ENCODE measurements around the gene TNFRSF12A. TPM values are rescaled to one million over a fixed set of nuclear protein-coding genes. Genes with fewer than 3 reads are reported as not detected.

The TNFRSF12A gene
- total RNA-seq, 1 experiment from 2014 or later: 156 TPM

- POLR2A ChIA-PET: no interaction called here
- CTCF ChIA-PET: no interaction called here
- Histone ChIP-seq H3K4me1 (ENCODE audit: control insufficient read depth, insufficient read depth, low read length) (peaks cover 48% of the 10 kb centered on the region), H3K36me3 (ENCODE audit: control insufficient read depth, insufficient read depth, low read length) (no peaks in the 10 kb centered on the region), H3K4me3 (ENCODE audit: low read depth in 2 of 2, low read length in 2 of 2) (peak overlapping the region; percentile 69 to 70; a peak in 2 of 4 replicates), H3K27me3 (ENCODE audit: control insufficient read depth, insufficient read depth, low read length) (no peaks in the 10 kb centered on the region), H3K9me3 (ENCODE audit: control insufficient read depth, insufficient read depth, low read depth, low read length) (no peaks in the 10 kb centered on the region), H3K27ac (ENCODE audit: low read length) (peak overlapping the region; percentile 85)
- in situ Hi-C loops (cut with HindIII; ENCODE audit: low pct_unique_long_range_greater_than_20kb, low sequenced_read_pairs): no loop called here
- BruUV-seq (replicated peaks): no TSS peak
- ATAC-seq (no peak), DNase-seq (ENCODE audit: low read depth, low spot score) (no peak)
- intact Hi-C loops (cut with micrococcal nuclease; ENCODE audit: unreplicated experiment): no loop called here
- TF ChIP-seq POLR2AphosphoS5 (IDR thresholded peaks at IDR 0.05; ENCODE audit: low read depth, low read length) (peak; percentile 24), REST (IDR thresholded peaks at IDR 0.05; ENCODE audit: insufficient read depth in 1 of 2, low read depth in 2 of 2, low read length in 1 of 2) (no peak)
These were observed 48.8 kb upstream of the TNFRSF12A start for GRCh38 chr16:2971134-2971984.

- Histone ChIP-seq H3K27ac (ENCODE audit: low read length) (peak overlapping the region; percentile 71), H3K36me3 (ENCODE audit: control insufficient read depth, insufficient read depth, low read length) (no peaks in the 10 kb centered on the region), H3K27me3 (ENCODE audit: control insufficient read depth, insufficient read depth, low read length) (no peaks in the 10 kb centered on the region), H3K9me3 (ENCODE audit: control insufficient read depth, insufficient read depth, low read depth, low read length) (no peaks in the 10 kb centered on the region), H3K4me3 (ENCODE audit: low read depth in 2 of 2, low read length in 2 of 2) (no peak overlapping the region), H3K4me1 (ENCODE audit: control insufficient read depth, insufficient read depth, low read length) (peaks cover 52% of the 10 kb centered on the region)
- in situ Hi-C loops (cut with HindIII; ENCODE audit: low pct_unique_long_range_greater_than_20kb, low sequenced_read_pairs): no loop called here
- DNase-seq (ENCODE audit: low read depth, low spot score) (no peak), ATAC-seq (no peak)
- BruUV-seq (replicated peaks): no TSS peak
- ChIA-PET POLR2A (no interaction called here), CTCF (no interaction called here)
- TF ChIP-seq CTCF (IDR thresholded peaks at IDR 0.05): no peak
- peak; percentile 22; the same call in 1 of the 2 replicates for TF ChIP-seq POLR2AphosphoS5 (IDR thresholded peaks at IDR 0.05; ENCODE audit: low read depth, low read length)
- TF ChIP-seq REST (IDR thresholded peaks at IDR 0.05; ENCODE audit: insufficient read depth in 1 of 2, low read depth in 2 of 2, low read length in 1 of 2): no peak
- intact Hi-C loops (cut with micrococcal nuclease; ENCODE audit: unreplicated experiment): no loop called here
These were observed 48.0 kb upstream of the TNFRSF12A start for GRCh38 chr16:2971985-2972784.
